ENCODE data around the gene SUGP1.

- TF ChIP-seq CTCF (IDR thresholded peaks at IDR 0.05; ENCODE audit: low read depth, low read length, poor library complexity, severe bottlenecking) (no peak), EZH2phosphoT487 (IDR thresholded peaks at IDR 0.05; ENCODE audit: borderline replicate concordance, low read length) (no peak)
These were observed 17.8 kb upstream of the SUGP1 start for GRCh38 chr19:19338082-19338481.

Measured in DOHH2 (cell line).